Hindlimb muscle (tissue), 1 donor: ENCODE data around the gene ECHDC3. TPM values are rescaled to one million over a fixed set of nuclear protein-coding genes. Genes with fewer than 3 reads are reported as not detected.
"Not testable (repeated sequence)": the region's sequence is repeated elsewhere in the genome, so short reads cannot be mapped to it uniquely, and the experiment has no call there.

Experiments
- DNase-seq: peaks from one replicate; pipeline ENCODE4 v3.0.0-alpha.2; 2013
- polyA plus RNA-seq: library from polyadenylated mRNA; unstranded; fragments of 120-200 nt; gene quantifications from one replicate; pipeline ENCODE4 v1.2.1, GENCODE V29; 2013; ENCODE audit not compliant: insufficient read length

Gene ECHDC3
- 9.6 TPM for polyA plus RNA-seq

- DNase-seq = no peak
Measured at GRCh38 chr10:11742009-11742778, at the start of gene ECHDC3. TSS of gene ECHDC3 (plus strand) at chr10:11742382. CDS start at chr10:11742577, 195 bp downstream.

GRCh38 chr10:11693376-11693775 lies 48.8 kb upstream of the ECHDC3 start:
- DNase-seq = no peak

DNA sequence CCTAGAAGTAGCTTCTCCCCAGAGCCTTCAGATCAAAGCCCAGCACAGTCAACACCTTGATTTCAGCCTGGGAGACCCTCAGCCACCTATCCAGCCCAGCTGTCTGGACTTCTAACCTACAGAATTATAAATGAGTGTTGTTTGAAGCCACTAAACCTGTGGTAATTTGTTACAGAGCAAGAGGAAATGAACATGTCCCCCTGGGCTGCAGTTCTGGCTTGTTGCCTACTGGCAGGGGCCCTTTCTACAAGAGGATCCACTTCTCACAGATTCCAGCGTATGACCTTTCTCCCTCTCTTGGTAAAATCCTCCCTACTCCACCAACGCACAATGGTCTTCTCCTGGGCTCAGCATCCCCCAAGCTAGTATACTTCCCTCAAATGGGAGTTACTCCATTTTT lies 46.4 kb upstream of the ECHDC3 start:
- no peak for DNase-seq

DNA sequence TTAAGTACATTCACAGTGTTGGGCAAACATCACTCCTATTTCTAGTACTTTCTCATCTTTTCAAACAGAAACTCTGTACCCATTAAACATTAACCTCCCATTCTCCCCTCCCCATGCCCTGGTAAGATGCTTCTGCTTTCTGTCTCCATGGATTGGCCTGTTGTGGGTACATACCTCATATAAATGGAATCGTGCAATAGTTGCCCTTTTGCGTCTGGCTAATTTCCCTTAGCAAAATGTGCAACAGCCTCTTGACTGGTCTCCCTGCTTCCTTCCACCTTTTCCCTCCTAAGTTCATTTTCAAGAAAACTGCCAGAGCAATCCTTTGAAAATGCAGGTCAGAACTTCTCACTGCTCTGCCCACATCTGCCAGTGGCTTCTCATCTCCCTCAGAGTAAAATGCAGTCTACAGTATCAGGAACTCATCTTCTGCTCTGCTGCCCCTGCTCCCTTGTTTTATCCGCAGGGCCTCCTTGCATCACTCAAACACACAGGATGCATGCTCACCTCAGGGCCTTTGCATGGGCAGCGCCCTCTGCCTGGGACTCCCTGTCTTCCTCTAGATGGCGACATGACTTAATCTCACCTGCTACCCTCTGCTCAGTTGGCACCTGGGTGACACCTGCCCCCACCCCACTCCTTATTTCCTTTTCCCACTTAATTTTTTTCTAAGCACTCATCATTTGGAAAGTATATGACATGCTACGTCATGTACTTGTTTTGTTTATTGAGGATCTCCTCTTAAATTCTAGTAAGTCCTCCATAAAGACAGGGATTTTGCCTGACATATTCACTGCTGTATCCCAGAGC lies 44.3 kb upstream of the ECHDC3 start:
- no peak for DNase-seq

- DNase-seq = no peak
Measured at GRCh38 chr10:11698691-11699549, 43.3 kb upstream of the ECHDC3 start.

DNA sequence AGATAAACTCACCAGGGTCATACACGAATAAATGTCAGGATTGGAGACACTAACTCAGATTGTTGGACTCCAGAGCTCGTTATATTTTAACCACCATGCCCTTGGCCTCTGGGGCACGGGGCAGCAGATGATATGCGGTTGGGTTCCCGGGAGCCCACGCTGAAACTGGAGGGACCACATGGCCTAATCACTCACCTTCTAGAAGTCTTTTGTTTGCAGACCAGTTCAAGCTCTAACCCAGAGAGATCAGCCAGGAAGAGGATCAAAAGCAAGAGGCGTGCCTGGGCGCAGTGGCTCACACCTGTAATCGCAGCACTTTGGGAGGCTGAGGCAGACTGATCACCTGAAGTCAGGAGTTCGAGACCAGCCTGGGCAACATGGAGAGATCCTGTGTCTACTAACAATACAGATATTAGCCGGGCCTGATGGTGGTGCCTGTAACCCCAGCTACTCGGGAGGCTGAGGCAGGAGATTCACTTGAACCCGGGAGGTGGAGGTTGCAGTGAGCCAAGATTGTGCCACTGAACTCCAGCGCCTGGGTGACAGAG lies 42.6 kb upstream of the ECHDC3 start:
- DNase-seq = no peak

DNA sequence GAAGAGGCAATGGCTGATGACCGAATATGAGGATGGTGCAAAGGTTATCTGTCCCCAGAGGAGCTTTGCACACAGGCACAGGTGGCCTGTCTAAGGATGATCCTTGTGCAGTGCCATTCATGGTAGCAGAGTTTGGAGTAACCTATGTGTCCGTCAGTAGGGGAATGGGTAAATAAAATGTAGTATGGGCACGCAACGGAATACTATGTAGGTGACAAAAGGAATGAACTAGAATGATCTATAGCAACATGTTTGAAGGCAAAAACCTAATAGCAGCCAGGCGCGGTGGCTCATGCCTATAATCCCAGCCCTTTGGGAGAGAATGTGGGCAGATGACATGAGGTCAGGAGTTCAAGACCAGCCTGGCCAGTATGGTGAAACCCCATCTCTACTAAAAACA lies 41.6 kb upstream of the ECHDC3 start:
- DNase-seq = no peak

GRCh38 chr10:11701451-11702095 lies 40.6 kb upstream of the ECHDC3 start:
- no peak for DNase-seq

- DNase-seq = no peak
Measured at GRCh38 chr10:11702264-11702663, 39.9 kb upstream of the ECHDC3 start.

- DNase-seq = no peak
Measured at GRCh38 chr10:11704092-11704491, 38.1 kb upstream of the ECHDC3 start.

GRCh38 chr10:11705722-11706121 lies 36.5 kb upstream of the ECHDC3 start:
- no peak for DNase-seq

- DNase-seq = no peak
Measured at GRCh38 chr10:11706895-11707567, 35.2 kb upstream of the ECHDC3 start.

DNA sequence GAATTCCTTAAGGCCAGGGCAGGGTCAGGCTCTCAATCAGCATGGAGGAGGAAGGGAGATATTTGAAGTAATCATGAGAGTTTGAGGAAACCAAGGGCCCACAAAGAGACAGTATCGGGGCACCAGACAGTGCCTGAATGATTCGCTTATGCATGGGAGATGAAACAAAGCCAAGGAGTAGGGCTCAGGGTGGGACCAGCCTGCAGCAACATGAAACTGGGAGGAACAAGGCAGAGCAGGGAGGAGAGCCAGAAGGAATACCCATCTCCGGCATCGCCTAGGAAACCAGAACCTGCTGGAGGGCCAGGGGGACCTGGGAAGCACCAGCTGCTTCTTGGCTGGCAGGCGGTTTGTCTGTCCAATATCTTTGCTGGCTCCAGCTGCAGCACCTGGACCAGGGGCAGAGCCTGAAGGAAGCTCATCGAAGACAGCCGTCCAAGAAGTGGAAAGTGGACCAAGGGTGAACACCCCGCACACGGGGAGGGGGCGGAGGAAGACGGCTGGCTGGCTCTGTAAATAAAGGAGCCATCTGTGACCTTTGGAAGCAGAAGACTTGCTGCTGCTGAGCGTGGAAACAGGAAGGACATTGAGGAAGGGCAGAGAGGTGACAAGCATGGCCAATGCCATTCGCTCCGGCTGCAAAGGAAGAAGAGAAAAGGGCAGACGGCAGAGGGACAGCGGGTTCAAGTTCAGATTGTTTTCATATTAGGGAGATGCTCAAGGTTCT lies 34.4 kb upstream of the ECHDC3 start:
- DNase-seq = no peak

DNA sequence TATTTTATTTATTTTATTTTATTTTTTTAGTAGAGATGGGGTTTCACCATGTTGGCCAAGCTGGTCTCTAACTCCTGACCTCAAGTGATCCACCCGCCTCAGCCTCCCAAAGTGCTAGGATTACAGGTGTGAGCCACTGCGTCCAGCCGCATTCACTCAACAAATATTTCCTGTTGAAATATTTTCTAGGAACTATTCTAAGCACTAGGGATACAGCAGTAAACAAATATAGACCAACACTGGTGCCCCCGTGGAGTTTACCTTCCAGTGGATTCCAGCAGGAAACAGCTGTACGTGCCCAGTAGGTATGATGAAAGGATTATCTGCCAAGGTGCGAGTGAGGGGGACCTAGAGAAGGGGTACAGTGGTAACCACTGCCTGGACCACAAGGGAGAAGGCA lies 33.4 kb upstream of the ECHDC3 start:
- not testable (repeated sequence) for DNase-seq

DNA sequence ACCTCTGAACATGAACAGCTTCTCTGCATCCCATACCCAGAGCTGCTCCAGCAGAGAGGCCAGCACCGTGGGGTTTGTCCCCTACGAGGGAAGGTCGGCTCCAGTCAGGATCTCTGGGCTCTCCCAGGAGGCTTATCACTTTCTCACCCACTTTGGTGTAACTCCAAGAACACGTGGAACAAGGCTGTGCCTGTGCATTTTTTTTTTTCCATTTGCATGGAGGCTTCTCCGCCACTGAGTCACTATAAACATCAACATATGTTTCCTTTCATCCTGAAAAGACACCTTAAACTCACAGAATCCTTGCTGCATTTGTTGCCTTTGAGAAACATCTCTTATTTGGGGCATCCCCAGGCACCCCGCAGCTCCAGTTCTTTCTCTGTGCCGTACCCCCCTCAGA lies 29.4 kb upstream of the ECHDC3 start:
- DNase-seq = no peak

- DNase-seq = no peak
Measured at GRCh38 chr10:11713186-11713743, 28.9 kb upstream of the ECHDC3 start.

DNA sequence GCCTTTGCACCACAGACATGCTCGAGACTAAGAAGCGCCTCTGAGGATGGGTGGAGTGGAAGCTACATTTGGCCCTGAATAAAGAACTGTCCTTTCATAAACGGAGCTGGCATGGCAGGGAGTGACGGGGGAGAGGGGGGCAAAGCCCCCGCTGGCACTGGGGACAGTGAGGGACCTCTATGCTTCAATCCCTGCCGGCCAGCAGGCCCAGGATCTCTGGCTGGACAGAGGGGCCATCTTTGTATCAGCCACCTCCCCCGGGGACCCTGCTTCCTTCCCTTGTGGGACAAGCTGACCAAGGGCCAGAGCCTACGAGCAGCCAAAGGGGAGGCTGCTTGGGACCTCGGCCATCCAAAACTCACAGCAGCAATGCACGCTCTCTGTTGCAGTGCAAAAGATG lies 28.2 kb upstream of the ECHDC3 start:
- no peak for DNase-seq

- no peak for DNase-seq
Measured at GRCh38 chr10:11714750-11715365, 27.3 kb upstream of the ECHDC3 start.

GRCh38 chr10:11715815-11716494 lies 26.2 kb upstream of the ECHDC3 start:
- no peak for DNase-seq
